GM19035 (cell line): ENCODE measurements around the gene LRRC3.

ENCODE experiments used
- ATAC-seq: cut with Tn5 transposase; IDR thresholded peaks from one replicate; pipeline ENCODE4 v1.9.1; 2021; ENCODE audit not compliant: unreplicated experiment

LRRC3 gene

DNA sequence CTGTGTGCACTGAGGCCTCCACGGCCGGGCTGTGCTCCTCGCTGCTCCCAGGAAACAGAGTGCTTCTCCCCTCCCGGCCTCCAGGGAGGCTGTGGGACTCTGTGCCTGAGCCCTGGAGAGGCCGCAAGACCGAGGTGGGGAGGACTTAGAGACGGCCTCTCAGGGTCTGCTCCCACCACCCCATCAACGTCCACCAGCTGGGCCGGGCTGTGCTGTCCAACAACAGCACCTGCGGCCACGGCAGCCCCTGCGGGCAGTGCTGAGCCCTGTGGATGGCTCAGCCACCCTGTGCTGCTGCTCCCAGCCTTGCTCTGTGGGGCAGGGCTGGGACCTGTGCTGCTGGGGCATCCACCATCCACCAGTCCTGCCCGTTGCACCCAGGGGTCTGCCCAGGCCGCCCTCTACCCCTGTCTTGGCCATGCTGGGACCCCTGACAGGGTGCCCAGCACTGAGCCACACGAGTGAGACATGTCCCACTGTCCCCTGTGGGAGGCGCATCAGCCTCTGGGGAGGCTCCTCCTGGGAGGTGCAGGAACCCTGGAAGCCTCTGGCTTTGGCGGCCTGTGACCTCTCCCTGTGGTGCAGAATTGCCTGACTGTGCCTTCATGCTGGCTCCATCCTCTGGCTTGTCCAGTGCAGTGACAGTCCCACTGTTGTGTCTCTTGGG is 31.2 kb upstream of the LRRC3 start:
- no peak for ATAC-seq

DNA sequence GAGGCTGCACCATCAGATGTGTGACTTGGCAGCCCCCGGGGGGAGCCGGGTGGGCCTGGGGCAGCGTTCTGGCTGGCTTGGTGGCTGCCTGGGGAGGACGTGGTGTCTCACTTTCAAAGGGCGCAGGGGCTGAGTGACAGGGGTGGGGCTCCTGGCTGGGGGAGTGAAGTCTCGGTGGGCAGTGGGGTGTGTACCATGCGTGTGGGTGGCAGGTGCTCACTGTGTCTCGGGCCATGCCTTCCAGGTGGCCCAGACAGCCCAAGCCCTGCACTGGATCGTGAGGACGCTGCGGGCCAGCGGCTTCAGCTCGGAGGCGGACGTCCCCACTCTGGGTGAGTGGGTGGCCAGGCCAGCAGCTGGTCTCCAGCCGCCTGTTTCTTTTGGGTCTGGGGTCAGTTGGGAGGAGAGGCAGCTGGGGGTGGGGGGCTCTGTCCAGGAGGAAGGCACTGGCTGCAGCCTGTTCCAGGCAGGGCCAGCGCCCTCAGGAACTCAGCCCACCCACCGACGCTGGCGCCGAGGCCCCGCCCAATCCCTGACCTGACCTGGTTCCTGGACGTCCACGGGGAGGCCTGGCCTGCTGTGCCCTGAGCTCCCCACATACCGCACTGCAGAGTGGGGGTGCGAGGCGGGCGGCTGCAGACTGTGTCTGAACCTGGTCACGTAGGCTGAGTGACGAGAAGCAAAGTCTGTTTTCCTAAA is 30.6 kb upstream of the LRRC3 start:
- no peak for ATAC-seq

DNA sequence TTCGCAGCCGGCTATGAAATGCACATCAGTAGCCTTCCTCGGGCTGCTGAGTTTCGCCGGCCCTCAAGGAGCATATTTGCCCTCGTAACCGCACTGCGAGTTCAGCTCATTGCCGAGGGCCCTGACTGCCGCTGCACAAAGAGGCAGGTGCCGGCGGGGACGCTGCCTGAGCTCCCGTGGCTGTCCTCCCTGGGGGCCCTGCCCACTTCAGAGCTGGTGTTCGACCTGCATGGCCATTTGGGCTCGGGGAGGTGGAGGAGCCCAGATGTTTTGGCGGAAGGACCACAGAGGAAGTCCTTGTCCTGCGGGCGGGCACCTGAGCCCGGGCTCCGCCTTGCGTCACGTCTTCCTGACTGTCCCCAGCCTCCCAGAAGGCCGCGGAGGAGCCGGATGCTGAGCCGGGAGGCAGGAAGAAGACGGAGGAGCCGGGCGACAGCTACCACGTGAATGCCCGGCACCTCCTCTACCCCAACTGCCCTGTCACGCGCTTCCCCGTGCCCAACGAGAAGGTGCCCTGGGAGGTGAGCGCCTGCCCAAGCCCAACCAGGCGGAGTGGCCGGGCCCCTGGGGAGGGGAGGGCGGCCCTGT is 29.9 kb upstream of the LRRC3 start:
- ATAC-seq, result no peak

DNA sequence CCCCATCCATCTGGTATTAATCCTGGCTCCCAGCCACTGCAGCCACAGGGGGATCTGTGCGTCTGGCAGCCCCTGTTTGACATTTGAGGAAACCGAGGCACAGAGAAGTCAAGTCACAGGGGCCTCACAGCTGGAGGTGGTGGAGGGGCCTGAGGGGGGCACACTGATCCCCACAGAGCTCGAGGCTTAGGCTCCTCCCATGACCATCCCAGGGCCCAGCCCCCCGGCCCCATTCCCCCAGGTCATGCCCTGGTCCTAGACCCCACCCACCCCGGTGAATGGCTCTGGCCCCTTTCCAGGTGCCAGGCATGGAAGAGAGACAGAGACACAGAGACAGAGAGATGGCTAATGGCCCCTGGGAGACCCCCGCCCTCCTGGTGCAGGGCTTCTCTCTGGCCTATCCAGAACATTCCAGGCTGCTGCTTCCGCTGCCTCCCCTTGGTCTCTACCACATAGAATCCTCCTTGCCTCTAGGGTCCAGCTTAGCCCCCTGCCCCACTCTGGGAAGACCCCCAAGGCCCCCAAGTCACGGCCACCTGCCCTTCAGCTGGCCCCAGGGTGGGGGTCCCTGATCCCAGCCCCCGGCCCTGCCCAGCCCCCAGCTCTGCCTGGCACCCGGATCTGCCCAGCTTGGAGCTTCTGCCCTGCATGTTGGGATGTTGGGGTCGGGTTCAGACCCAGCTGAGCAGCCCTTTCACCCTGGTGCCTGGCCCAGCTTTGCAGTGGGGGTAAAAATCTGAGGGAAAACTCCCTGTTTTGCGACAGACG is 29.2 kb upstream of the LRRC3 start:
- no peak for ATAC-seq

DNA sequence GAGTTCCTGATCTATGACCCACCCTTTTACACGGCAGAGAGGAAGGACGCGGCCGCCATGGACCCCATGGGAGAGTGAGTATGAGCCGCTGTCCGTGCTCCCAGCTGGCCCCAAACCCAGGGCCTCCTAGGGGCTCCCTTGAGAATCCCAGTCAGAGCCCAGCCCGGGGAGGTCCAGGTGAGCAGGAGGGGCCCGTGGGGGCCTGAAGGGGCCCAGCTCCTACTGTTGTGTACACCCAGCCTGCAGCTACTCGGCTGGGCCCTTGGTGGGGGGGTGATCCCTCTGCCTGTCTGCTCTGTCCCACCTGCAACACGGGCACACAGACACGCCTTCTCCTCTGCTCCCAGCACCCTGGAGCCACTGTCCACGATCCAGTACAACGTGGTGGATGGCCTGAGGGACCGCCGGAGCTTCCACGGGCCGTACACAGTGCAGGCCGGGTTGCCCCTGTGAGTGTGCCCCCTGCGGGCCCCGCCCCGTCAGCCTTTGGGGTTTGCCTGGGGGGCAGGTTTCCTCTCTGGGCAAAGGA is 28.6 kb upstream of the LRRC3 start:
- ATAC-seq, result no peak

DNA sequence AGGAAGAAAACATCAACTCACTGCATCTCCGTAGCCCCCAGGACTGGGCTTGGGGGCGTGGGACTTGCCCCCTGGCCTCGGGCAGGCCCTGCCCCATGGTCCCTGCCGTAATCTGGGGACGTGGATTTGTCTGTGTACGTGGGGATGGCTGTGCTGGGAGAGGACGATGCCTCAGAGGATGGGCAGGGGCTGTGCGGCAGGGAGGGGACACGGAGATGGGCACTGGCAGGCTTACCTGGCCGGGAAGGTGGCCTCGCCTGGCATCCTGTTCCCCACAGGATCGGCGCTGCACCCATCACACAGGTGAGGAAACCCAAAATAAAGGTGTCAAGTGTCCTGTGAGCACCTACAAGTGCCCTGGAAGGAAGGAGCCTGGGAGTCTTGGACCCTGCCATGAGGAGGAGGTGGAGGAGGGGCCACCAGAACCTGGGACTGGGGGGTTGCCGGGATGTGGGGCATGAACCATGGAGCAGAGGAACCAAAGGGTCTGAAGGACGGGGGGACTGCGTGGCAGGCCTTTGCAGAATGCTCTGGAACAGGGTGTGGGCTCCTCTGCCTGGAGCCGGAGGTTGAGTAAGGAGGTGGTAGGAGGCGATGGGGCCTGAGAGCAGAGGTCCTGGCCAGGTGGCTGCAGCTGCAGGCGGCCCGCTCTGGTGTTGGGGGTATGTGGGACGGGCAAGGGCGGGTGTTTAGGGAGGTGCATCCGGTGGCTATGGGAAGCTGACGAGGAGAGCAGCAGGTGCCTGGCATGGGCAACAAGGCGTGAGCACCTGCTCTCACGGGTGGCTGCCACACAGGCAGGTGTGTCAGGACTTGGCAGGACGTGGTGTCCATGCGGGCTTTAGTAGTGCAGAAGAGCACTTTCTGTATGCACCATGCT is 27.8 kb upstream of the LRRC3 start:
- ATAC-seq, result no peak

DNA sequence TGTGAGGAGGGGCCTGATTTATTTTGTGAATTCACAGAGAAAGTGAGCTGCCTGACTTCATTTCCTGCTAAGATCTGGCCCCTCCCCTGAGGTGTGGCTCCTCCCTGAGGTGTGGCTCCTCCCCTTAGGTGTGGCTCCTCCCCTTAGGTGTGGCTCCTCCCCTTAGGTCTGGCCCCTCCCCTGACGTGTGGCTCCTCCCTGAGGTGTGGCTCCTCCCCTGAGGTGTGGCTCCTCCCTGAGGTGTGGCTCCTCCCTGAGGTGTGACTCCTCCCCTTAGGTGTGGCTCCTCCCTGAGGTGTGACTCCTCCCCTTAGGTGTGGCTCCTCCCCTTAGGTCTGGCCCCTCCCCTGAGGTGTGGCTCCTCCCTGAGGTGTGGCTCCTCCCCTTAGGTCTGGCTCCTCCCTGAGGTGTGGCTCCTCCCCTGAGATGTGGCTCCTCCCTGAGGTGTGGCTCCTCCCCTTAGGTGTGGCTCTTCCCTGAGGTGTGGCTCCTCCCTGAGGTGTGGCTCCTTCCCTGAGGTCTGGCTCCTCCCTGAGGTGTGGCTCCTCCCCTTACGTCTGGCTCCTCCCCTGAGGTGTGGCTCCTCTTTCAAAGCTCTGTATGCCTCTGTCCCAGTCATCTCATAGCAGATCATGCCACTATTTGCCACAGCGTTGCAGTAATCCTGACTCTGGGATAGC is 26.9 kb upstream of the LRRC3 start:
- no peak for ATAC-seq

DNA sequence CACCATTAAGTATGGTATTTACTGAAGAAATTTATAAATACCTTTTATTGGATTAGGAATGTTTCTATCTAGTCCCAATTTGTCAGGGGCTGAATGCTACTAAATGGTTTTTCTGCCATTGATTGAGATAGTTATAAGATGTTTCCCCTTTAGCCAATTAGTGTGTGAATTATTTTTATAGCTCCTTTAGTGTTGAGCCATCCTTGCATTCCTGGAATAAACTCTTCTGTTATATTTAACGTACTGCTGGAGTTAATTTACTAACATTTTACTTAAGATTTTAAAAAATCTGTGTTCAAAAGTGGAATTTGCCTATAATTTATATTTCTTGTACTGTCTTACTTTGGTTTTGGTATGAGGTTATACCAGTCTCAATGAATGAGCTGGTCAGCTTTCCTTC is 25.4 kb upstream of the LRRC3 start:
- ATAC-seq, result no peak

DNA sequence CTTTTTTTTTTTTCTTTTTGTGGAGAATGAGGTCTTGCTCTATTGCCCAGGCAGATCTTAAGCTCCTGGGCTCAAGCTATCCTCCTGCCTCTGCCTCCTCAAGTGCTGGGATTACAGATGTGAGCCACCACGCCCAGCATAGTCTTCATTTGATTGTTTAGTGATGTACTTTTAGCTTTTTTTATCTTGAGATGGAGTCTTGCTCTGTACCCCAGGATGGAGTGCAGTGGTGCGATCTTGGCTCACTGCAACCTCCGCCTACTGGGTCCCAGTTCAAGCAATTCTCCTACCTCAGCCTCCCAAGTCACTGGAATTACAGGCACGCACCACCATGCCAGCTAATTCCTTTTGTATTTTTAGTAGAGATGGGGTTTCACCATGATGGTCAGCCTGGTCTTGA is 24.0 kb upstream of the LRRC3 start:
- no peak for ATAC-seq

DNA sequence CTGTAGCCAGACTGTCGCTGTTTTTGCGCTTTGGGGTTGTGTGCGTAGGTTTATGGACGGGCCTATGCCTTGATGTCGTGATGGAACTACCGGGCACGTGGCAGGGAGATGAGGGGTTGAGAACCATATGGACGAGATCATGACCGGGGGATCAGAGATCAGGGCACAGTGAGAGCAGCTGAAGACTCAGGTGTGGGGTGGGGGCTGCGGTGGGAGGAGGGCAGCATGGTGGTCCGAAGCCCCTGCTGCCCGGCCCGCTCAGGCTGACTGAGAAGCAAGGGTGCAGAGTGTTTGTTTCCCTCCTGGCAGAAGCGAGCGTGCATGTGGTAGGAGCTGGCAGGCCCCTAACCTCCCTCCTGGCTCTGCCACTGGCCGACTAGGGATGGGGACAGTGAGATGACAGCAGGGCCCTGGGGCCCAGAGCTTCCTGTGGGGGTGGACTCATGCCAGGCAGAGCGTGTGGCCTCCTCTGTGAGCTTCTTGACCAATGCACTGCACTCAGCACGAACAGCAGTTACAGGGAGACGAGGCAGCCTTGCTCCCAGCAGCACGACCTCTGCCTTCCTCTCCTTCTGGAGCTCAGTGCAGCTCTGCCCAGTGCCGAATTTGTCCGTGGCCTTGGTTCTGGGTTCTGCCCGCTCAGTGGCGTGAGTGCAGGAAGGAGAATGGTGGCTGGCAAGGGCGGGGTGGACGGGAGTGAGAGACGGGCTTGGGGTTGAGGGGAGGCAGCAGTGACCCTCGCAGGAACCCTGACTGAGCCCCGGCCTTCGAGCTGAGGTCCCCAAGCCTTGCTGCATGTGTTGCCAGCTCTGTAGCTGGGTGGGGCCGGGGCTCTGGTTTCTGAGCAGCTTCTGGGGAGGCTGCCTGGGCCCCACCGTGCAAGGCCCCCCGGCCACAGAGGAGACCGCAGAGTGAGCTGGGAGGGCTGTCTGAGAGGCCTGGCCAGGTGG is 22.2 kb upstream of the LRRC3 start:
- no peak for ATAC-seq

DNA sequence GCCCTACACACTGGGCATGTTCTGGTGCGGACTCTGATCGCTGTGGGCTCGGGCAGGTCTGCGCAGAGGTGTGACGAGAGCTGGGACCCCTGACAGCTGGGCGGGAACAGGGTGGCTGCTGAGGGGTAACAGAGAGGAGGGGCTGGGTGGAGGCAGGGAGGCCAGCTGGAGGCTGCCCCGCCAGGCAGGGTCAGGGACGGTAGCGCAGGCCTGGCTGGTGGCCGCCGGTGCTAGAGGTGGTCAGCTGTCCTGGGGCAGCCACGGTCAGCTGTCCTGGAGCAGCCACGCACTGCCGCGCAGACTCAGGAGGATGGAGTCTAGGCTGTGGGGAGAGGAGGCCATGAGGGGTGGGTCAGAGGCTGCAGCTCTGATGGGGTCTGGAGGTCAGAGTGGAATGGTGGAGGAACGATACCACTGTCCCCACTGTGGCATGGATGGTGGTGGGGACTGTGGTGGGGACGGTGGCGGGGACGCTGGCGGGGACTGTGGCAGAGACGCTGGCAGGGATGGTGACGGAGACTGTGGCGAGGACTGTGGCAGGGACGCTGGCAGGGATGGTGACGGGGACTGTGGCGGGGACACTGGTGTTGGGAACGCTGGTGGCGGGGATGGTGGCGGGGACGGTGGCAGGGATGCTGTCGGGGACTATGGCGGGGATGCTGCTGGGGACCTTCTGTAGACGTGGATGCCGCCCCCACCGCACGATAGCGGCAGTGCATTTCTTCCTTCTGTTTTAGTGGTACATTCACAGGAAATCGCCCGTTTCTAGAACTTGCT is 21.3 kb upstream of the LRRC3 start:
- ATAC-seq, result no peak

DNA sequence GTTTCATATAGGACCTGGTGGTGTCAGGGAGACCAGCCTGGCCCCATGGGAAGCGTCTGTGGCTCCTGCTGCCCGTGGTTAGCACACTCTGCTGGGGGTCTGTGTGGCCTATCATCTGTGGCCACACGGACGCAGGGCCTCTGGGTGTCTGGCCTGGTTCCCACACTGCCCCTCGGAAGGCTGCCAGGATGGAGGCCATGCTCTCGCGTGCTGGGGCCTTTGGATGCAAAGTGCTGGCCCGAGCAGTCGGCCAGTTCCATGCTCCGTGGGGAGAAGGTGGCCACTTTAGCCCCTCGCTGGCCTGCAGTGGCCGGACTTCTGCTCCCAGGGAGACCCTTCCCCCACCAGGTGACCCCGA is 20.8 kb upstream of the LRRC3 start:
- no peak for ATAC-seq

DNA sequence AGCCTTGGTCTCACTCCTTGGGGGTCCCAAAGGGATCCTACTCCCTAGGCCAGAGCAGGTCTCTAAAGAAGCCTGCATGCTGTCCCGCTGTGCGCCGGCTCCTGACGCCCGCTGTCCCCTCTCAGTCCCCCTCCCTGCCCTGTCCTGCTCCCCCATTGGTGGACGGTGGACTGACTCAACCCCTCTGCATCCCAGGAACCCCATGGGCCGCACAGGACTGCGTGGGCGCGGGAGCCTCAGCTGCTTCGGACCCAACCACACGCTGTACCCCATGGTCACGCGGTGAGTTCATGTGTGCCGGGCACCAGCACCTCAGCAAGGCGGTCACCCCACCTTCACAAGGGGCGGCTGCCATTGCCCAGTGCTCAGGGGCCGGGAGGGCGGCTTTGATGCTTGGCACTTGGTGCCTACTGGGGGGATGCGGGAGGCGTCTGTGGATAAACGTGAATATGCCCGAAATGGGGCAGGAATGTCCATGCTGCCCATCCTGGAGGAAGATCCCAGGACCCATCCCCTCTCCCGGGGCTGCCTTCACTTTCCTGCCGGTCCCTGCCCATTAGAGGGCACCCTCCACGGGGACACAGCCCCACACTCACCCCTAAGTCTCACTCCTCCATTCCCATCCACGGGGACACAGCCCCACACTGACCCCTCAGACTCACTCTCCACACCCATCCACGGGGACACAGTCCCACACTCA is 20.2 kb upstream of the LRRC3 start:
- no peak for ATAC-seq

DNA sequence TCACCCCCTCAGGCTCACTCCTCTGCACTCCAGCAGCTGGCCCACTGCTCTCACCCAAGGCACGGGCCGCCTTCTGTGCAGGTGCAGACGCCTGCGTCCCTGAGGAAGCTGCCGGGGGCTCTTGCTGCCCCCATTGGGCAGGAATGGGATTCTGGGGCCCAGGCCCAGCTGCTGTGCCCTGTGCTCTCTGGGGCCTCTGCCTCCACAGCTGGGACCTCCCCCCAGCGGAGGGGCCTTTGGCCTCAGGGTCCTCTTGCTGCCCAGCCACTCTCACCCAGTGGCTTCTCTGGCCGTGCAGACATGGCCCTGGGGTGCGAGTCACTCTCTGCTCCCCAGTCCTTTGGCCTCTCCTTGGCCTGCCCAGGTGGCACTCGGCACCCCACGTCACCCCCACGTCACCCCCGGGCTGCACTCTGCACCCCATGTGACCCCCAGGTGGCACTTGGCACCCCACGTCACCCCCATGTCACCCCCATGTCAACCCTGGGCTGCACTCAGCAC is 19.1 kb upstream of the LRRC3 start:
- no peak for ATAC-seq

DNA sequence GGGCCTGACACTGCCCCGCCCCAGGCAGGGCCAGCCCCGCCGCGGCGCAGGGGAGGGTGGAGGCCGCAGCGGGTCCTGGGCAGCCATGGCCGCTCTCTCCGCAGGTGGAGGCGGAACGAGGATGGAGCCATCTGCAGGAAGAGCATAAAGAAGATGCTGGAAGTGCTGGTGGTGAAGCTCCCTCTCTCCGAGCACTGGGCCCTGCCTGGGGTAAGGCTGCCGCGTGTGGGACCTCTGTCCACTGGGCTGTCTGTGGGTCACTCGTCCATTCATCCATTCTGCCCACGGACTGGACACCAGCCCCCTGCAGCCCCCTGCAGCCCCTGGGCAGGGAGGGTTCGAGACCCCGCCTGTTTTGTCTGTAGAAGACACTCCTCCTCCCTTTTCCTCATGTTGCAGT is 18.4 kb upstream of the LRRC3 start:
- ATAC-seq, result no peak

DNA sequence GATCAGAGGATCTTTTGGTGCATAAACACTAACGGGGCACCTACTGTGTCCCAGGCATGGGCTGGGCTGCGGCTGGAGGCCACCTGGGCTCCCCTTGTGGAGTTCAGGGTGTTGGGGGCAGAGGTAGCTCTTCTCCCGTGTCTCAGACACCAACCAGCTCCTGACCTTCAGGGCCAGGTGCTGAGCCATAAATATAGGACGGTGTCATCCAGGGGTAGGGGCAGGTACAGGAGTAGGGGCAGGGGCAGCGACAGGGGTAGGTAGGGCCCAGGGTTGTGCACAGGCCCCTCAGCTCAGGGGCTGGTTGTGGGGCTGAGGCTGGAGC is 18.0 kb upstream of the LRRC3 start:
- ATAC-seq, result no peak

DNA sequence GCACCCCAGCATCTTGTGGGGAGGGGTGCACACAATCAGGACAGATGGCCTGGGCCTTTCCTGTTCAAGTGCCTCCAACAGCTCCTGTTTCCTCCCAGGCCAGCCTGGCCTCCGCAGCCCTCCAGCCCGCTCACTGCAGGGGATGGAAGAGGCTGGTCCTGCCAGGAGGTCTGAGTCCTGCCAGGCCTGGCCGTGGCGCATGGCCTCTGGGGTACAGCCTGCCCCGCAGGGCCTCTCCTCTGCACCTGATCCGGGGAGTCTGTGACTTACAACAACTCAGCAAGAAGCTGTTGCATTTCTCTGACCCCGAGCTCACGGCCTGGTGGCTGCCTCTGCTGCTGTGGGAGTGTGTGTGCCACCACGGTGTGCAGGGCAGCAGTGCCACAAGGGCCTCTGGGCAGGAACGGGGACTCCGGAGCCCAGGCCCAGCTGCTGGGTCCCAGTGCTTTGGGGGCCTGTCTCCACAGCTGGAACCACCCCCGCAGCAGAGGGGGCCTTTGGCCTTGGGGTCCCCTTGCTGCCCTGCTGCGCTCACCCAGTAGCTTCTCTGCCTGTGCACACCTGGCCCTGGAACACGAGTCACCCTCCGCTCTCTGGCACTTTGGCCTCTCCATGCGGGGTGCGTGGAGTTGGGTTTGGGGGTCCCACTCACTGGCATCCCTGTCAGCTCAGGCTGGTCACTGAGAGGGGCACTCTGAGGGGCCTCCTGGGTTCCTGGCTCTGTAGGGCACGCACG is 17.4 kb upstream of the LRRC3 start:
- ATAC-seq, result no peak
